ENCODE results near the gene EBPL. TPM values are rescaled to one million over a fixed set of nuclear protein-coding genes. Genes with fewer than 3 reads are reported as not detected.

EBPL gene
- total RNA-seq, 4 donors from 2014 or later, result 17.0 to 56.4 (median 45.9) TPM

DNA sequence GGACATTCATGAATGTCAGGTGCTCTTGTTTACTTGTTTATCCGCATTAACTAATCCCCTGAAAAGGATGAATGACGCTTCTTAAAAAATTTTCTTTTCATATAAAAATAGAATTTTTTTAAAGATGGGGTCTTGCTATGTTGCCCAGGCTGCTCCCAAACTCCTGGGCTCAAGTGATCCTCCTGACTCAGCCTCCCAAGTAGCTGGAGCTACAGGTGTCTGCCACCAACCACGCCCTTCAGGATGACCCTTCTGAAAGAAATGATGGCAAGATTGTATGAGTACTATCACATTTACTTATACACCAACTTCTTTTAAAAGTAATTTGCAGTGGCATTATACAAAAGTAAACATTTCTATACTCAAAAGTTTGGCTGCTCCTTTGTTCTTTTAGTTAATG, 6.2 kb upstream of the EBPL start:
- H3K36me3 ChIP-seq, result peaks cover 13 to 43% (median 32%) of the 10 kb centered on the region in 4 donors
- H3K4me1 ChIP-seq, result no peaks in the 10 kb centered on the region
- H3K4me3 ChIP-seq, result no peak overlapping the region
- TF ChIP-seq POLR2A (IDR thresholded peaks at IDR 0.05; ENCODE audit: low read depth), result no peak
- TF ChIP-seq, protein P1, sequence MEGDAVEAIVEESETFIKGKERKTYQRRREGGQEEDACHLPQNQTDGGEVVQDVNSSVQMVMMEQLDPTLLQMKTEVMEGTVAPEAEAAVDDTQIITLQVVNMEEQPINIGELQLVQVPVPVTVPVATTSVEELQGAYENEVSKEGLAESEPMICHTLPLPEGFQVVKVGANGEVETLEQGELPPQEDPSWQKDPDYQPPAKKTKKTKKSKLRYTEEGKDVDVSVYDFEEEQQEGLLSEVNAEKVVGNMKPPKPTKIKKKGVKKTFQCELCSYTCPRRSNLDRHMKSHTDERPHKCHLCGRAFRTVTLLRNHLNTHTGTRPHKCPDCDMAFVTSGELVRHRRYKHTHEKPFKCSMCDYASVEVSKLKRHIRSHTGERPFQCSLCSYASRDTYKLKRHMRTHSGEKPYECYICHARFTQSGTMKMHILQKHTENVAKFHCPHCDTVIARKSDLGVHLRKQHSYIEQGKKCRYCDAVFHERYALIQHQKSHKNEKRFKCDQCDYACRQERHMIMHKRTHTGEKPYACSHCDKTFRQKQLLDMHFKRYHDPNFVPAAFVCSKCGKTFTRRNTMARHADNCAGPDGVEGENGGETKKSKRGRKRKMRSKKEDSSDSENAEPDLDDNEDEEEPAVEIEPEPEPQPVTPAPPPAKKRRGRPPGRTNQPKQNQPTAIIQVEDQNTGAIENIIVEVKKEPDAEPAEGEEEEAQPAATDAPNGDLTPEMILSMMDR (IDR thresholded peaks at IDR 0.05), result no peak
- no peak for TF ChIP-seq POLR2AphosphoS5 (IDR thresholded peaks at IDR 0.05)
- no peak for TF ChIP-seq EP300 (IDR thresholded peaks at IDR 0.05)
- DNase-seq (ENCODE audit: extremely low spot score), result no peak
- no peaks in the 10 kb centered on the region for H3K9me3 ChIP-seq
- intact Hi-C loops (cut with DNase I), result no loop called here
- no peaks in the 10 kb centered on the region for H3K27me3 ChIP-seq
- H3K27ac ChIP-seq (replicated peaks in 1 of 4), result no peak overlapping the region
- over 99% methylated on average over 3 of the region's 3 CpGs for WGBS

DNA sequence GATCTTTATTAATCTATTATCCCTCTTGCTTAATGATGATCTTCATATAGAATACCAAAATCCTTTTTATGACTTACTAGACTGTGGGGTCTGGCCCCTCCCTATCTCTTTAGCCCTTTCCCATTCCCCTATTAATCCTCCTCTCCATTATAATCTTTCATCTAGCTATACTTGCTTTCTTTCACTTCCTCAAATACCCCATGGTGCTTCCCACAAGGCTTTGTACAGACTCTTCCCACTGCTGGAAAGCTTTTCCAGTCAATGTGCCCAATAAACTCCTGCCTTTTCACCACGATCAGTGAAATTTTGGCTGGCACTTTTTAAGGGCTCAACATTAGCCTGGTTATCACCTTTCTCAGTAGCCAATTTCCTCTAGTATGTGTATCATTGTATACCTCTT, 3.2 kb upstream of the EBPL start:
- Histone ChIP-seq H3K9me3 (no peaks in the 10 kb centered on the region), H3K36me3 (peaks cover 0 to 18% (median 13%) of the 10 kb centered on the region in 4 donors), H3K27me3 (no peaks in the 10 kb centered on the region), H3K27ac (replicated peaks in 1 of 4) (no peak overlapping the region), H3K4me3 (no peak overlapping the region), H3K4me1 (peaks cover 12 to 19% (median 15%) of the 10 kb centered on the region in 4 donors)
- 81% methylated on average over 1 of the region's 1 CpG for WGBS
- intact Hi-C loops (cut with DNase I), result loop anchor here (5.0 kb wide), 1 partner anchor 98 kb away; the partner anchor contains the start of gene KPNA3
- TF ChIP-seq, protein P1 (IDR thresholded peaks at IDR 0.05), result no peak
- TF ChIP-seq POLR2AphosphoS5 (IDR thresholded peaks at IDR 0.05) (no peak), EP300 (IDR thresholded peaks at IDR 0.05) (no peak), POLR2A (IDR thresholded peaks at IDR 0.05; ENCODE audit: low read depth) (no peak)
- DNase-seq (ENCODE audit: extremely low spot score), result no peak

DNA sequence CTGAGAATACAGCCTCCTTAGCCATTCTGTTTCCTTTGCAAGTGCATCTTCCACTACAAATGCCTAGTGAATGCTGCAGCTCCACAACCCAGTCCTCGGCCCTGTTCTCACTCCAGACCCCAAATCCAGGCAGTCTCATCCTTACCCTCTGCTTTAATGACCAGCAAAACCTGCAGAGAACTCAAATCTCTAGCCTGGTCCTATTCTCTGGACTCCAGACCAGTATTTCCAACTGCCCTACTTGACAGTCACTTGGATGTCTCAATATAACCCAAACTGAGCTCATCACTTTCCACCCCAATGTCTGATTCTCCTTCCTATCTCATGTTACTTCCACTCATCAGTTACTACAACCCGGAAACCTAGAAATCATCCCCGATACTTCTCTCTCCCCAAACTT, 2.6 kb upstream of the EBPL start:
- DNase-seq (ENCODE audit: extremely low spot score), result no peak
- H3K27me3 ChIP-seq, result no peaks in the 10 kb centered on the region
- H3K4me3 ChIP-seq, result no peak overlapping the region
- peaks cover 14 to 21% (median 16%) of the 10 kb centered on the region in 4 donors for H3K4me1 ChIP-seq
- no peaks in the 10 kb centered on the region for H3K9me3 ChIP-seq
- WGBS, result 89% methylated on average over 3 of the region's 3 CpGs
- H3K27ac ChIP-seq (replicated peaks in 1 of 4), result no peak overlapping the region
- intact Hi-C loops (cut with DNase I), result loop anchor here (5.0 kb wide), 1 partner anchor 98 kb away; the partner anchor contains the start of gene KPNA3
- TF ChIP-seq EP300 (IDR thresholded peaks at IDR 0.05) (no peak), POLR2A (IDR thresholded peaks at IDR 0.05; ENCODE audit: low read depth) (no peak), POLR2AphosphoS5 (IDR thresholded peaks at IDR 0.05) (no peak)
- TF ChIP-seq, protein P1 (IDR thresholded peaks at IDR 0.05), result no peak
- peaks cover 0 to 18% (median 12%) of the 10 kb centered on the region in 4 donors for H3K36me3 ChIP-seq

DNA sequence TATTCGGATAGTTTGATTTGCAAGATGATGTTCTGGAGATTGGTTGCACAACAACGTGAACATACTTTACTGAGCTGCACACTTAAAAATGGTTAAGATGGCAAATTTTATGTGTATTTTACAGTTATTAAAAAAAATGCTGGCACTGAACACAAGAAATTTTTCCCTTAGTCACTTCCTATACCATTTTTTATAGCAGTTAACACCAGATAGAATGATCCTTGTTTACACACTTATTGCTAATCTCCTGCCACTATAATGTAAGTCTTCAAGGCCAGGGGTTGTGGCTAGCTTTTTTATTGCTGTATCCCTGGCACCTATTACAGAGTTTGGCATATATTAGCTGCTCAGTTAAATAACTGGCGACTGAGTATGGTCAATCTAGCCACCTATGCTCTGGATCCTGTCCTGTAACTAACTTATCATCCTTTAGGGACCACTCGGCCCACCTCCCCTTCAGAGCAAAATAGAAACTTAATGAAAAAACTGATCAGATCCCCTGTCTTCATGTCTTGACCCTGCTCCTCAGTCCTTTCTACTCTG, 2.0 kb upstream of the EBPL start:
- TF ChIP-seq EP300 (IDR thresholded peaks at IDR 0.05), result no peak
- no peak for TF ChIP-seq POLR2A (IDR thresholded peaks at IDR 0.05; ENCODE audit: low read depth)
- no peak for TF ChIP-seq POLR2AphosphoS5 (IDR thresholded peaks at IDR 0.05)
- TF ChIP-seq, protein P1 (IDR thresholded peaks at IDR 0.05), result no peak
- Histone ChIP-seq H3K36me3 (peaks cover 0 to 16% (median 9%) of the 10 kb centered on the region in 4 donors), H3K27me3 (no peaks in the 10 kb centered on the region), H3K9me3 (no peaks in the 10 kb centered on the region), H3K4me1 (peaks cover 14 to 21% (median 16%) of the 10 kb centered on the region in 4 donors), H3K27ac (replicated peaks in 1 of 4) (no peak overlapping the region), H3K4me3 (no peak overlapping the region)
- intact Hi-C loops (cut with DNase I), result loop anchor here (5.0 kb wide), 1 partner anchor 99 kb away; the partner anchor contains the start of gene KPNA3
- DNase-seq (ENCODE audit: extremely low spot score), result no peak
- 82% methylated on average over 4 of the region's 4 CpGs for WGBS
